Measurements from ENCODE around the gene KIF3A. TPM values are rescaled to one million over a fixed set of nuclear protein-coding genes. Genes with fewer than 3 reads are reported as not detected.

The KIF3A gene
- total RNA-seq, 1 donor from 2014 or later, result 10.5 TPM

GRCh38 chr5:132681983-132682382 lies 55.4 kb downstream of the KIF3A start:
- DNase-seq, result no peak
- Histone ChIP-seq H3K4me3 (no peak overlapping the region), H3K9me3 (no peaks in the 10 kb centered on the region), H3K4me1 (peaks cover 4% of the 10 kb centered on the region), H3K27ac (no peak overlapping the region), H3K36me3 (no peaks in the 10 kb centered on the region), H3K27me3 (no peaks in the 10 kb centered on the region)
- intact Hi-C loops (cut with DNase I), result no loop called here
- no peak for TF ChIP-seq CTCF (IDR thresholded peaks at IDR 0.05)
- no peak for ATAC-seq

GRCh38 chr5:132681476-132681831 lies 55.9 kb downstream of the KIF3A start:
- DNase-seq, result no peak
- ATAC-seq, result no peak
- no peak for TF ChIP-seq CTCF (IDR thresholded peaks at IDR 0.05)
- Histone ChIP-seq H3K36me3 (no peaks in the 10 kb centered on the region), H3K27ac (no peak overlapping the region), H3K4me1 (peaks cover 8% of the 10 kb centered on the region), H3K4me3 (no peak overlapping the region), H3K9me3 (no peaks in the 10 kb centered on the region), H3K27me3 (no peaks in the 10 kb centered on the region)
- intact Hi-C loops (cut with DNase I), result no loop called here

- no peak for ATAC-seq
- no peak for DNase-seq
- no peaks in the 10 kb centered on the region for H3K9me3 ChIP-seq
- intact Hi-C loops (cut with DNase I), result no loop called here
- H3K36me3 ChIP-seq, result no peaks in the 10 kb centered on the region
- H3K4me3 ChIP-seq, result no peak overlapping the region
- no peak for TF ChIP-seq CTCF (IDR thresholded peaks at IDR 0.05)
- no peak overlapping the region for H3K27ac ChIP-seq
- H3K27me3 ChIP-seq, result no peaks in the 10 kb centered on the region
- peaks cover 8% of the 10 kb centered on the region for H3K4me1 ChIP-seq
Measured at GRCh38 chr5:132680780-132681475, 56.4 kb downstream of the KIF3A start.

GRCh38 chr5:132679717-132680380 lies 57.5 kb downstream of the KIF3A start:
- intact Hi-C loops (cut with DNase I), result no loop called here
- Histone ChIP-seq H3K27me3 (no peaks in the 10 kb centered on the region), H3K27ac (no peak overlapping the region), H3K9me3 (no peaks in the 10 kb centered on the region), H3K4me1 (peaks cover 12% of the 10 kb centered on the region), H3K4me3 (no peak overlapping the region), H3K36me3 (no peaks in the 10 kb centered on the region)
- peak; percentile 54 for ATAC-seq
- no peak for DNase-seq
- TF ChIP-seq CTCF (IDR thresholded peaks at IDR 0.05), result no peak

GRCh38 chr5:132679166-132679565 lies 58.2 kb downstream of the KIF3A start:
- Histone ChIP-seq H3K36me3 (no peaks in the 10 kb centered on the region), H3K27me3 (no peaks in the 10 kb centered on the region), H3K4me3 (no peak overlapping the region), H3K27ac (no peak overlapping the region), H3K4me1 (peaks cover 15% of the 10 kb centered on the region), H3K9me3 (no peaks in the 10 kb centered on the region)
- ATAC-seq (no peak), DNase-seq (no peak)
- intact Hi-C loops (cut with DNase I), result no loop called here
- TF ChIP-seq CTCF (IDR thresholded peaks at IDR 0.05), result no peak

Data from upper lobe of right lung (tissue), 1 donor.